Subcutaneous adipose tissue (tissue), 4 donors: ENCODE measurements around the gene SPATA17. TPM values are rescaled to one million over a fixed set of nuclear protein-coding genes. Genes with fewer than 3 reads are reported as not detected.

ENCODE experiments used
- CTCF ChIP-seq: fragments of 450-650 bp; IDR thresholded peaks from one replicate; pipeline ENCODE4 v1.5.1; 2016; ENCODE audit warnings: low read depth, mild to moderate bottlenecking, control low read depth, antibody characterized with exemption, moderate library complexity
- total RNA-seq, 4 donors: library from RNA; depleted of rRNA; stranded (reverse); fragments of >200 nt; gene quantifications; one replicate each; pipeline ENCODE4 v1.1.0, GENCODE V29; 2016

The SPATA17 gene
- total RNA-seq, 4 donors from 2014 or later = 1.5 TPM; not detected in 3

- no peak for TF ChIP-seq CTCF
Measured at GRCh38 chr1:217791091-217791490, 159.9 kb downstream of the SPATA17 start.

DNA sequence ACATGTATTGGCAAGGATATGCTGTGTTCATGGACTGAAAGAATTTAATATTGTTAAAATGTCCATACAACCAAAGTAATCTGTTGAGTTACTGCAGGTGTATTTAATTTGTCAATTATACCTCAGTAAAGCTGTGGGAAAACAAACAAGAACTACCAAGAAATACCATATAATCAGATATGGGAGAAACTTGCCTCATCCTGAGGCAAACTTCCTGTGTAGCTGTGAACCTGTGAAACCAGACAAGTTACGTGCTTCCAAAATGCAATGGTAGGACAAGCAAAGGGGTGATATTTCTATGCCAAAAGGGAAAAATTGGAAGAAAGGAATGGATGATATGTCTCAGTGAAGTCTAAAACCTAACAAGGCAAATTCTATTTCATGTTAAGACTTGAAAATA lies 174.6 kb downstream of the SPATA17 start:
- TF ChIP-seq CTCF = no peak

GRCh38 chr1:217812175-217812574 lies 181.0 kb downstream of the SPATA17 start:
- TF ChIP-seq CTCF = no peak

GRCh38 chr1:217813031-217813430 lies 181.9 kb downstream of the SPATA17 start:
- no peak for TF ChIP-seq CTCF

DNA sequence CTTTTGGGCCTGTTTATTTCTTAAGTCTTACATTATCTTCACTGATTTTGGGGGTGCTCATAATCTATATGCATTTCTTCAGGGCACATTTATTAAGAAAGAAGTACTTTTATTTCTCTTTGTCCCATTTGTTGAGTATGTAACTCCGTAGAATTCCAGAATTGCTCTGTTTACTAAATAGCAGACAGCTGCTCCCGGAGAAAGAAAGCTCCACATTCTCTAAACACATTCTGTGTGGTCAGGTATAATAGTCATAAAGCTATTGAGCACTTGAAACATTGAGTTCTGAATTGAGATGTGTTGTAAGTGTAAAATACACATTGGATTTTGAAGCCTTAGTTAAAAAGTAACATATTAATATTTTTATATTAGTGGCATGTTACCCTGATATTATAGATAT lies 206.5 kb downstream of the SPATA17 start:
- no peak for TF ChIP-seq CTCF

DNA sequence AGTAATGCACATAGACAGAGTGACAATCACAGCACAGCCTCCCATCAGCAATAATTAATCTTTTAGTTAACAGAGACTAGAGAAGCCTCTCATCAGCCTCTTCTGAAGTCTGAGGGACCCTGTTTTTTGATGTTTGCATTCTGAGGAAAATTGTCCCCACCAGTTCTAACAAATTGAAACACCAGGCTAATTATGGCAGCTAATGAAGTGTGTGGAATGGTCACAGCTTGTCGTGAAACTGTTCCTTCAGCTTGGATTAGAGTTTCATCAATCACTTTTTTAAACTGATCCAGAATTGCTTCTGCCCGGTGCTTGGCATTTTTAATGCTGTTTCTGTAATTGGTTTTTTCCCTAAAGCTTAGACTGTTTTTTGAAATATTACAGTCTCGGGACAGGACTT lies 208.0 kb downstream of the SPATA17 start:
- TF ChIP-seq CTCF = no peak

DNA sequence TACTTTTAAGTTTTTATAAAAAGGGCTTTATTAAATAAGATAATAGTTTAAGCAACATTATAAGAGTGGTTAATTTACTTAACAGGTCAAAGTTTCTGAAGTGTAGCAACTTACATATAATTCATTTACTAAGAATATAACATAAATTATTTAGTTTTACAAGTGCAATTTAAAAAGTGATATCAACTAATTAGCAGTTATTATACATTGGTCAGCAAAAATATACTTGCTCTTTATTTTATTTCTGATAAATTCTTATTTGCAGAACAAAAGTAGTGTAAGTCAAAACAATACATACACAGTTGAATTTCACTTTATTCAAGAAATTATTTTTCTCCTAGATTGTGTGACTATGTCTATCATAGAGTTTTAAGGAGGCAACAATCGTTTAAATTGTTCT lies 215.6 kb downstream of the SPATA17 start:
- TF ChIP-seq CTCF = no peak
